HepG2 (cell line): ENCODE data around the gene SORL1-AS1.

Experiments used
- CBFB ChIP-seq: sonication (generic); formaldehyde crosslinking; IDR thresholded peaks from 2 replicates; pipeline ENCODE4 v1.4.0; 2020; ENCODE audit warnings: missing genetic modification reagents
- EEA1 ChIP-seq: sonication (generic); formaldehyde crosslinking; IDR thresholded peaks from 2 replicates; pipeline ENCODE4 v1.5.1; 2020; ENCODE audit warnings: mild to moderate bottlenecking, missing genetic modification reagents, borderline replicate concordance
- FLYWCH1 ChIP-seq: sonication (generic); formaldehyde crosslinking; IDR thresholded peaks from 2 replicates; pipeline ENCODE4 v1.8.1; 2023; ENCODE audit warnings: mild to moderate bottlenecking, missing genetic modification reagents
- FOXA3 ChIP-seq: IDR thresholded peaks from 2 replicates; pipeline ENCODE4 v1.6.1; 2016; ENCODE audit warnings: missing genetic modification reagents, missing compliant biosample characterization
- GMEB1 ChIP-seq: sonication (generic); formaldehyde crosslinking; IDR thresholded peaks from 2 replicates; pipeline ENCODE4 v1.5.1; 2020; ENCODE audit warnings: missing genetic modification reagents, mild to moderate bottlenecking, borderline replicate concordance
- KAT2B ChIP-seq: fragments of 150-350 bp; IDR thresholded peaks from 2 replicates; pipeline ENCODE4 v1.6.1; 2014; ENCODE audit warnings: low read depth, low read length, borderline replicate concordance
- NBN ChIP-seq: fragments of 450-650 bp; conservative IDR thresholded peaks from 2 replicates; pipeline ENCODE4 v1.6.1; 2017
- SIX1 ChIP-seq: sonication (generic); formaldehyde crosslinking; IDR thresholded peaks from 2 replicates; pipeline ENCODE4 v1.4.0; 2020; ENCODE audit warnings: missing genetic modification reagents, borderline replicate concordance
- SMAD1 ChIP-seq: sonication (generic); formaldehyde crosslinking; IDR thresholded peaks from 2 replicates; pipeline ENCODE4 v1.4.0; 2020; ENCODE audit warnings: missing genetic modification reagents, low read depth, mild to moderate bottlenecking, borderline replicate concordance
- TBX2 ChIP-seq: sonication (generic); formaldehyde crosslinking; IDR thresholded peaks from 2 replicates; pipeline ENCODE4 v1.5.0; 2020; ENCODE audit warnings: missing genetic modification reagents, mild to moderate bottlenecking, borderline replicate concordance
- TERF1 ChIP-seq: sonication (generic); formaldehyde crosslinking; IDR thresholded peaks from 2 replicates; pipeline ENCODE4 v1.8.0; 2022; ENCODE audit warnings: mild to moderate bottlenecking, missing genetic modification reagents, moderate library complexity
- TFDP1 ChIP-seq: IDR thresholded peaks from 2 replicates; pipeline ENCODE4 v1.6.1; 2016; ENCODE audit warnings: missing compliant biosample characterization, missing genetic modification reagents, borderline replicate concordance
- U2AF1 ChIP-seq: fragments of 200-400 bp; formaldehyde crosslinking; optimal IDR thresholded peaks from 2 replicates; pipeline ENCODE3; 2017; ENCODE audit warnings: mild to moderate bottlenecking, low read depth, low read length
- ZBTB10 ChIP-seq: sonication (generic); formaldehyde crosslinking; IDR thresholded peaks from 2 replicates; pipeline ENCODE4 v1.4.0; 2020; ENCODE audit warnings: missing genetic modification reagents, borderline replicate concordance
- ZKSCAN1 ChIP-seq: fragments of 150-350 bp; IDR thresholded peaks from 2 replicates; pipeline ENCODE4 v1.6.1; 2014; ENCODE audit warnings: low read length
- ZNF280D ChIP-seq: sonication (generic); formaldehyde crosslinking; IDR thresholded peaks from 2 replicates; pipeline ENCODE4 v1.5.1; 2020; ENCODE audit warnings: mild to moderate bottlenecking, missing genetic modification reagents
- ZNF296 ChIP-seq: sonication (generic); formaldehyde crosslinking; conservative IDR thresholded peaks from 2 replicates; pipeline ENCODE4 v1.5.0; 2020; ENCODE audit warnings: mild to moderate bottlenecking, missing genetic modification reagents
- ZNF501 ChIP-seq: sonication (generic); formaldehyde crosslinking; IDR thresholded peaks from 2 replicates; pipeline ENCODE4 v1.5.1; 2020; ENCODE audit warnings: mild to moderate bottlenecking, moderate library complexity, missing genetic modification reagents
- ZNF660 ChIP-seq: sonication (generic); formaldehyde crosslinking; IDR thresholded peaks from 2 replicates; pipeline ENCODE4 v1.5.1; 2020; ENCODE audit warnings: mild to moderate bottlenecking, low read depth, missing genetic modification reagents, borderline replicate concordance
- ZNF720 ChIP-seq: sonication (generic); formaldehyde crosslinking; IDR thresholded peaks from 2 replicates; pipeline ENCODE4 v1.4.0; 2020; ENCODE audit warnings: missing genetic modification reagents

Gene SORL1-AS1

GRCh38 chr11:121451178-121451985 is 1.4 kb downstream of the SORL1-AS1 start (continued):
- TF ChIP-seq FLYWCH1 (CRISPR knock-in tag): no peak
- TF ChIP-seq ZNF296 (CRISPR knock-in tag): no peak
- no peak for TF ChIP-seq ZKSCAN1
- peak; percentile 23; the same call in 1 of the 2 replicates for TF ChIP-seq FOXA3 (CRISPR knock-in tag)
- TF ChIP-seq SMAD1 (CRISPR knock-in tag): no peak
- no peak for TF ChIP-seq U2AF1
- peak; percentile 44; the same call in 1 of the 2 replicates for TF ChIP-seq ZNF501
- TF ChIP-seq TFDP1 (CRISPR knock-in tag): no peak
- no peak for TF ChIP-seq ZNF660 (CRISPR knock-in tag)
- TF ChIP-seq ZBTB10 (CRISPR knock-in tag): no peak
- no peak for TF ChIP-seq SIX1 (CRISPR knock-in tag)
- no peak for TF ChIP-seq ZNF720 (CRISPR knock-in tag)
- no peak for TF ChIP-seq KAT2B
- TF ChIP-seq EEA1 (CRISPR knock-in tag): no peak
- TF ChIP-seq TBX2 (CRISPR knock-in tag): peak; percentile 20; the same call in 1 of the 2 replicates
- no peak for TF ChIP-seq TERF1
- TF ChIP-seq CBFB (CRISPR knock-in tag): no peak
- TF ChIP-seq NBN: no peak
- TF ChIP-seq ZNF280D: no peak
- no peak; the same call in 1 of the 2 replicates for TF ChIP-seq GMEB1 (CRISPR knock-in tag)
